ENCODE measurements around the gene IGSF21.
"Not testable (repeated sequence)": the region's sequence is repeated elsewhere in the genome, so short reads cannot be mapped to it uniquely, and the experiment has no call there.

Gene IGSF21

GRCh38 chr1:18401921-18402320, 294.3 kb downstream of the IGSF21 start:
- DNase-seq (ENCODE audit: low read depth): no peak

- DNase-seq (ENCODE audit: low read depth): no peak
Observed at GRCh38 chr1:18404460-18404859, 296.9 kb downstream of the IGSF21 start.

- no peak for DNase-seq (ENCODE audit: low read depth)
Observed at GRCh38 chr1:18407166-18408045, 299.8 kb downstream of the IGSF21 start.

GRCh38 chr1:18408656-18409370, 301.2 kb downstream of the IGSF21 start:
- no peak for DNase-seq (ENCODE audit: low read depth)

- DNase-seq (ENCODE audit: low read depth): no peak
Observed at GRCh38 chr1:18409609-18410237, 302.1 kb downstream of the IGSF21 start.

GRCh38 chr1:18410407-18410806, 302.8 kb downstream of the IGSF21 start:
- DNase-seq (ENCODE audit: low read depth): no peak

- no peak for DNase-seq (ENCODE audit: low read depth)
Observed at GRCh38 chr1:18411321-18411720, 303.7 kb downstream of the IGSF21 start.

GRCh38 chr1:18411820-18412641, 304.4 kb downstream of the IGSF21 start:
- DNase-seq (ENCODE audit: low read depth): no peak

GRCh38 chr1:18412882-18413353, 305.3 kb downstream of the IGSF21 start:
- no peak for DNase-seq (ENCODE audit: low read depth)

GRCh38 chr1:18413541-18414305, 306.1 kb downstream of the IGSF21 start:
- DNase-seq (ENCODE audit: low read depth): no peak

- no peak for DNase-seq (ENCODE audit: low read depth)
Observed at GRCh38 chr1:18414321-18414720, 306.7 kb downstream of the IGSF21 start.

- DNase-seq (ENCODE audit: low read depth): no peak
Observed at GRCh38 chr1:18414872-18415447, 307.4 kb downstream of the IGSF21 start.

GRCh38 chr1:18415448-18416027, 307.9 kb downstream of the IGSF21 start:
- DNase-seq (ENCODE audit: low read depth): no peak

- DNase-seq (ENCODE audit: low read depth): not testable (repeated sequence)
Observed at GRCh38 chr1:18416126-18416525, 308.5 kb downstream of the IGSF21 start.

- DNase-seq (ENCODE audit: low read depth): no peak
Observed at GRCh38 chr1:18417316-18418269, 310.0 kb downstream of the IGSF21 start.

GRCh38 chr1:18419113-18419844, 311.7 kb downstream of the IGSF21 start:
- DNase-seq (ENCODE audit: low read depth): no peak

GRCh38 chr1:18419845-18420184, 312.2 kb downstream of the IGSF21 start:
- DNase-seq (ENCODE audit: low read depth): no peak

GRCh38 chr1:18422076-18422777, 314.6 kb downstream of the IGSF21 start:
- no peak for DNase-seq (ENCODE audit: low read depth)
